ENCODE data around the gene SIRT7. TPM values are rescaled to one million over a fixed set of nuclear protein-coding genes. Genes with fewer than 3 reads are reported as not detected.

Gene SIRT7
- total RNA-seq, 4 donors from 2014 or later: 14.3 to 24.1 (median 18.3) TPM

DNA sequence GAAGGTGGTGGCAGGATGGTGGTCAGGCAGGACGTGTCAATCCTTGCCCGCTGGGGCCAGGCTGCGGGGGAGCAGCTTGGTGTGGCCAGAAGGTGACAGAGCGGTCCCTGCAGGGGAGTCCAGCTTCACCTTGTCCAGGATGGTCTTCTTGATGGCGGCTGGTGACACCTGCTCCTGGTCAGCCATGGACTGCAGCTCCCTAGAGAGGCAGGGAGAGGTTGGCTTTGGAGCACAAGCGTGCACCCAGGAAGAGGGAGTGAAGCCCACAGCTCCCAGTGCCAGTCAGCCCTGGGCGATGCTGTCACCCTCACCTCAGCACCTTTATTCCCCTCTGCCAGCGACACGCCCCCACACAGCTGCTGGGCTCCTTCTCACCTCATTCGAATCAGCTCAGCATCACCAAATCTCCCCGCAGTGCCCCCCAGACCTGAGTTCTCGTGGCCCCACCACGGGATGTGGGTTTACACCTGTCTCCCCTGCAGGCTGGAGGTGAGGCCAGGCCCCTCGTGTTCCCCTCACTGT, 15.3 kb upstream of the SIRT7 start:
- H3K36me3 ChIP-seq: no peaks in the 10 kb centered on the region
- TF ChIP-seq, protein P1, sequence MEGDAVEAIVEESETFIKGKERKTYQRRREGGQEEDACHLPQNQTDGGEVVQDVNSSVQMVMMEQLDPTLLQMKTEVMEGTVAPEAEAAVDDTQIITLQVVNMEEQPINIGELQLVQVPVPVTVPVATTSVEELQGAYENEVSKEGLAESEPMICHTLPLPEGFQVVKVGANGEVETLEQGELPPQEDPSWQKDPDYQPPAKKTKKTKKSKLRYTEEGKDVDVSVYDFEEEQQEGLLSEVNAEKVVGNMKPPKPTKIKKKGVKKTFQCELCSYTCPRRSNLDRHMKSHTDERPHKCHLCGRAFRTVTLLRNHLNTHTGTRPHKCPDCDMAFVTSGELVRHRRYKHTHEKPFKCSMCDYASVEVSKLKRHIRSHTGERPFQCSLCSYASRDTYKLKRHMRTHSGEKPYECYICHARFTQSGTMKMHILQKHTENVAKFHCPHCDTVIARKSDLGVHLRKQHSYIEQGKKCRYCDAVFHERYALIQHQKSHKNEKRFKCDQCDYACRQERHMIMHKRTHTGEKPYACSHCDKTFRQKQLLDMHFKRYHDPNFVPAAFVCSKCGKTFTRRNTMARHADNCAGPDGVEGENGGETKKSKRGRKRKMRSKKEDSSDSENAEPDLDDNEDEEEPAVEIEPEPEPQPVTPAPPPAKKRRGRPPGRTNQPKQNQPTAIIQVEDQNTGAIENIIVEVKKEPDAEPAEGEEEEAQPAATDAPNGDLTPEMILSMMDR (IDR thresholded peaks at IDR 0.05): no peak
- TF ChIP-seq POLR2A (IDR thresholded peaks at IDR 0.05): no peak
- TF ChIP-seq EP300 (IDR thresholded peaks at IDR 0.05): no peak
- no peak for TF ChIP-seq POLR2AphosphoS5 (IDR thresholded peaks at IDR 0.05)
- no peaks in the 10 kb centered on the region for H3K9me3 ChIP-seq
- H3K27ac ChIP-seq: no peak overlapping the region
- no peak for ATAC-seq
- no peak overlapping the region for H3K4me3 ChIP-seq
- peaks cover 25% of the 10 kb centered on the region for H3K27me3 ChIP-seq
- H3K4me1 ChIP-seq: peaks cover 0 to 28% (median 16%) of the 10 kb centered on the region in 3 donors
- 83% methylated on average over 6 of the region's 14 CpGs; no CpG with 5 or more reads in 1 of the 2 donors for WGBS, 2 donors (ENCODE audit: low coverage in 1 of 2)

DNA sequence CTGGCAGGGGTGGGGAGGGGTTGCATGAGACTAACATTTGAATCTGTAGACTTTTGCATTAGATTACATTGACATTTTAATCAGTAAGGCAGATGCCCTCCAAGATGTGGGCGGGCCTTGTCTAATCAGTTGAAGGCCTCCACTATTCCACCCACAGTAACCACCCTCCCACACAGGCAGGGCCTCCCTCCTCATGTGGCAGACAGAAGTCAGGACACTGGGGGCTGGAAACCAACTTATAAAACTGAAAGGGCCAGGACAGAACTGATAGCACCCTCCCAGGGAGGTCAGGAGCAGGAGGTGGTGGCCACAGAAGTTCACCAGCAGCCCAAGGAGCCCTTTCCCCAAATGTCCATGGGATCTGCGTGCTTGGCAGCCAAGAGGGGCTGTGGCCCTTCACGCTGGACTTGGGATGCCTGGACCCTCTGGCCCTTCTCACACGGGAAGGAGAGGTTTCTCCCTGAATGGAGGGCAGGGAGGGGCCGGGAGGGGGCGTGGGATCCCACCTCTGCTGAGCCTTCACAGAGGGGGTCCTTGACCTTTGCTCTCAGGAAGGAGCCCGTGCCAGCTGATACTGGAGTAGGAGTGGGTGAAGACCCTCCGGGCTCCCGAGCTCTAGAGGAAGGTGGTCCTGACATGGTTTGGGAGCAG, 14.5 kb upstream of the SIRT7 start:
- H3K4me3 ChIP-seq: no peak overlapping the region
- no peaks in the 10 kb centered on the region for H3K9me3 ChIP-seq
- TF ChIP-seq POLR2AphosphoS5 (IDR thresholded peaks at IDR 0.05) (no peak), EP300 (IDR thresholded peaks at IDR 0.05) (no peak), POLR2A (IDR thresholded peaks at IDR 0.05) (no peak)
- TF ChIP-seq, protein P1 (IDR thresholded peaks at IDR 0.05): no peak
- H3K27ac ChIP-seq: no peak overlapping the region
- ATAC-seq: no peak
- no peaks in the 10 kb centered on the region for H3K36me3 ChIP-seq
- WGBS, 2 donors (ENCODE audit: low coverage in 1 of 2): no CpG with 5 or more reads among the region's 9 CpGs
- peaks cover 27% of the 10 kb centered on the region for H3K27me3 ChIP-seq
- peaks cover 0 to 27% (median 16%) of the 10 kb centered on the region in 3 donors for H3K4me1 ChIP-seq

DNA sequence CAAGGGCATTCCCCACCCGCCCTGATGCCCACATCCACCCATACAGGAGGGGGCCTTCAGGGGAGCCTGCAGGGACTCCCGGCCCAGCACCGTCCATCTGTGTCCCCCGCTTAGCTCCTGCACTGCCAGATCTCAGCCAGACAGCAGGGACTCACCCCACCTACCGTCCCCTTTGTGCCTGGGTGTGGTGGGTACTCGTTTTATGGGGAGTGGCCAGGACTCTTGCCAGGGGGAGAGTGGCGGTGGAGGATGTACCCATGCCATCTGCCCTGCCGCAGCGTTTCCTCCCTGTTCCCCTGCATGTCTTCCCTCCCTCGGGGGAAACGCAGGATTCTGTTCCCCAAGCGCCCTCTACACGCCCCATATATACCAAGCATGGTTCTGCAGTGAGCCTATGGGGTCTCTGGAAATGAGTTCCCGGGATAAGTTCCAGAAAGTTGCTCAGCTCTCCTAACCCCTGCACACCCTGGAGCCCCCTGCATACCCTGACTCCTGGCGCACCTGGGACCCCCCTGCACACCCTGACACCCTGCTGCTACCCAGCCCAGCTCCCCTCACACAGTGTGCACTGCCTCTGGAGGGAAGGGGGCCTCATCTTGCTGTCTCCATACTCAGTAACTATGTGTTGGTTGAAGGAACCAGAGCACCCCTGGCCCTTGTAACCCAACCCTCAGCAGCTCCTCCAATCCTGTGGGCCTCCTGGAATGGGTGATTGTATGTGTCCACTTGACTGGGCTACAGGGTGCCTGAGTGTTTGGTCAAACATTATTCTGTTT, 13.8 kb upstream of the SIRT7 start:
- TF ChIP-seq EP300 (IDR thresholded peaks at IDR 0.05) (no peak), POLR2A (IDR thresholded peaks at IDR 0.05) (no peak), POLR2AphosphoS5 (IDR thresholded peaks at IDR 0.05) (no peak)
- TF ChIP-seq, protein P1 (IDR thresholded peaks at IDR 0.05): no peak
- 19 to 56% methylated on average over 3 to 6 of the region's 15 CpGs for WGBS, 2 donors (ENCODE audit: low coverage in 1 of 2)
- ATAC-seq: no peak
- H3K4me3 ChIP-seq: no peak overlapping the region
- H3K27me3 ChIP-seq: peaks cover 27% of the 10 kb centered on the region
- H3K27ac ChIP-seq: no peak overlapping the region
- H3K4me1 ChIP-seq: peaks cover 0 to 20% (median 14%) of the 10 kb centered on the region in 3 donors
- no peaks in the 10 kb centered on the region for H3K9me3 ChIP-seq
- no peaks in the 10 kb centered on the region for H3K36me3 ChIP-seq

DNA sequence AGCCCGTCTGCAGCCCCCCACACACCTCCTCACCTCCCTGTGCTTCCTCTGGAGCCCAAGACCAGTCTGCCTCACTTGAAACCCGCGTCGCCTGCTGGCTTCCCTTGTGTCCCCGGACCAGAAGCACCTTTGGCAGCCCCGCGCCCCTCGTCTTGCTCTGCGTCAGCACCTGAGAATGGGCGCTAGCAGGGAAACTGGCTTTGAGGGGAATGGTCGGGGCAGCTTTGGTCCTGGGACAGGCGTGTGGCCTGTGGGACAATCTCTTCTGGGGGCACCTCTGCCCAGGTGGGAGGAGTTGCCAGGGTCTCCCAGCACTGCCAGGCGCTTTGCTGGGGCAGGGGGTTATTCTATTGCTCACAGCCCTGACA, 13.2 kb upstream of the SIRT7 start:
- no peaks in the 10 kb centered on the region for H3K36me3 ChIP-seq
- peaks cover 27% of the 10 kb centered on the region for H3K27me3 ChIP-seq
- TF ChIP-seq POLR2AphosphoS5 (IDR thresholded peaks at IDR 0.05): no peak
- TF ChIP-seq, protein P1 (IDR thresholded peaks at IDR 0.05): no peak
- no peak for TF ChIP-seq EP300 (IDR thresholded peaks at IDR 0.05)
- no peak for TF ChIP-seq POLR2A (IDR thresholded peaks at IDR 0.05)
- H3K4me3 ChIP-seq: no peak overlapping the region
- no peak for ATAC-seq
- H3K4me1 ChIP-seq: peaks cover 0 to 17% (median 12%) of the 10 kb centered on the region in 3 donors
- 50 to 80% methylated on average over 1 of the region's 13 CpGs for WGBS, 2 donors (ENCODE audit: low coverage in 1 of 2)
- no peak overlapping the region for H3K27ac ChIP-seq
- H3K9me3 ChIP-seq: no peaks in the 10 kb centered on the region

Data from gastroesophageal sphincter (tissue), 4 donors.